GM19438 (cell line): ENCODE measurements around the gene SP3.

Experiments
- ATAC-seq: cut with Tn5 transposase; IDR thresholded peaks from one replicate; pipeline ENCODE4 v1.9.1; 2021; ENCODE audit warnings: low read depth; ENCODE audit not compliant: unreplicated experiment

The SP3 gene

GRCh38 chr2:173997753-173998152 is 32.6 kb upstream of the SP3 start:
- no peak for ATAC-seq

DNA sequence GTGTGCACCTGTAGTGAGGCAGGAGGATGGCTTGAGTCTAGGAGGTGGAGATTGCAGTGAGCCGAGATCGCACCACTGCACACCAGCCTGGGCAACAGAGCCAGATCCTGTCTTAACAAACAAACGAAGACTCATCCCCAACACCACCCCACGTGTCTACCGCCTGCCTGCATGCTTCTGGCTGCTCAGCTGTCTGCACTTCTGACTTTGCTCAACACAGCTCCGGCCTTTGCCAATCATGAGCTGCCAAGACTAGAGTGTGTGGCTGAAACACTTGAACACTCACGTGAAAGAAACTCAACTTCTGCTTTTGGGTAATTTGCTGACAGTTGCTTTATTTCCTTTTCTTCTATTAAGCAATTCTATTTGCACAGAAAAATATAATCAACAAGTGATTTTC is 32.1 kb upstream of the SP3 start:
- ATAC-seq = peak; percentile 73

DNA sequence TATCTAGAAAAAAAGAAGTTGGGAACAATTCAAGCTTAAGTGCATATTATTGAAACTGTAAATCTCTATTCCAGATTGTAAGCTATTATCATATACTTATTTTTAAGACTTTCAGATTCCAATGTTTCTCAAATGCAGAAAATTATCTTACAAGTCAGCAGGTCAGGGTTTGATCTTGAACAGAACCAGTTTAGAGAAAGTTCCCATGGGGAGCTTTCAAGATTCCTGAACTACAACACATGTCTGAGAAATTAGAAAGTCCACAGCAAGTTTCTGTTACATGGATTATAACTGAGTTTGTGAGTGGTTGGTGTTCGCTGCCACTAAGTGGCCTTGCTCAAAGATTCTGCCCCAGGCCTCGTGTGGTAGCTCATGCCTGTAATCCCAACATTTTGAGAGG is 31.6 kb upstream of the SP3 start:
- no peak for ATAC-seq

DNA sequence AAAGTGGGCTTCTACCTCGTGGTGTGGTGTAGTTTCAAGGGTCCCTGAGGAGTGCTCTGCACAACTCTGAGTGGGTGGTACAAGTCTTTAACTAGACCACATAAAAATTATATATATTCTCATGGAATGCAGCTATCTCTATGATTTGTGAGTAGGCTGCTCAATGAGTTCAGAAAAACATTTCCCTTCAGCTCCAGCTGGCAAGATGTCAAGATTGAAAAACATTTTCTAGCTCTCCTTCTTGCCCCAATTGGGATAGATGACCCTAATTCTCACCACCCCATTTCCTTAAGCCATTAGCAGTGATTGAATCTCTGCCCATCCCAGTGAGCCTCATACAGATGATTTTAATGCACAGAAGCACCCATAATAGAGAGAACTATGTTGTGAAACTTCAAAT is 28.3 kb upstream of the SP3 start:
- no peak for ATAC-seq

DNA sequence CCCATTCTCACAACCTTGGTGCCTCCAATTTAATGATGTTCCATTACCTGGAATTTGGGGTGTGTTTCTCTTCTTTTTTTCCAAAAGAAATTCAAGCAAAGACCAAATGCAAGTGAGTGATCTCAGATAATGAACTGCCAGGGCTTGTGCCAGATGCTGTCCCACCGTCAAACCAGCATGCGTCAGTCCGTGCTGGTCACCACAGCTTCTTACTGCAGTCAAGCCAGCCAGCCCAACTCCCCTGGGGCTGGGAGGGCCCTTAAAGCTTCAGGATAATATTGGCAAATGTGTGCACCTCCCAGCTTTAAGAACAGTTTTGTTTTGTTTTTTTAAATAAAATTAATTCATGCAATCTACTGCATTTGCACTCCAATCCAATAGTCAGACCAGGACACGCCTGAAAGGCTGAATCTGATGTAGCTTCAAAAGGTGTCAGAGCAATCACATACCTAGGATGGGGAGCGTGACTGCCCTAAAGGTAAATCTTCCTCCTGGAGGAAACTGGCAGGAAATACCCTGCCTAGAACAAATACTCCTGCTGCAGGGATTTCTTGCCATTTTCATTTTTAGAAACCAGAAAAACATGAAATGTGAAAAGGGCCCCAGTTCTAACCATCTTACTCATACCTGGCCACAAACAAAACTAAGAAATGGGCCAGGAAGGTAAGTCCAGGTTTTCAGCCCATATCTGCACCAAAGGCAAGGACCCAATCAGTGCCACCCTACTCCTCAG is 26.8 kb upstream of the SP3 start:
- ATAC-seq = no peak

- peak; percentile 66 for ATAC-seq
These were observed 26.0 kb upstream of the SP3 start for GRCh38 chr2:173990970-173991819.

DNA sequence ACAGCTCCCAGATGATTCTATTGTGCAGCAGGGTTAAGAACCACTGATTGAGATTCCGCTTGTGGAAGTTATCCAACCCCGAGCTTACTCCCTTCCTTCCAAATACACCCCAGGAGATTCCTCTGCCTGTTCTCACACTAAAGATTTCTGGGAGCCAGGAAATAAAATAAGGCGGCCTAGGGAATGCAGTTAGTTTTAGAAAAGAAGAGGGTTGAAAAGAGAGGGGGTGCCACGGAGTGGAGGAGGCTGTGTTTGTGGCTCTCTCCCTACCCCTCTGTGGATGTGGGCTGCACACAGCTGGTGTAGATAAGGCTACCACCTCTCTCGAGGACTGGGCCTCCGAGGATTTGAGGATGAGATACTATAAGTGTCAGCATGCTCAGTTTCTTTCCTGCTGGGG is 25.1 kb upstream of the SP3 start:
- no peak for ATAC-seq

DNA sequence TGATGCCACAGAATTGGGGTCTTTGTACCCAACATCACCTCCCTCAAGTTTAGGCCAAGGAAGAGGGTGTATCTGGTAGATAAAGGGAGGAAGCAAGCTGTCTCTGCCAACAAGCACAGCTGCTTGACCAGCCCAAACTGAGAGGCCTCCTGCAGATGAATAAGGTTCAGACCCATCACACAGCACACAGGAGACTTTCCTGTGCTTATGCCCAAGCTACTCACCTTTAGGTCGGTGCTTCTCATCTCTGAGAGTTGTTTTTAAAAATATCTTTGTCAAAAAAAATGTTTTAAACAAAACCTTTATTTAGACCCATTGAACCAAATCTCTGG is 24.7 kb upstream of the SP3 start:
- no peak for ATAC-seq

- ATAC-seq = no peak
These were observed 24.1 kb upstream of the SP3 start for GRCh38 chr2:173989160-173989883.

GRCh38 chr2:173986805-173987204 is 21.6 kb upstream of the SP3 start:
- no peak for ATAC-seq

DNA sequence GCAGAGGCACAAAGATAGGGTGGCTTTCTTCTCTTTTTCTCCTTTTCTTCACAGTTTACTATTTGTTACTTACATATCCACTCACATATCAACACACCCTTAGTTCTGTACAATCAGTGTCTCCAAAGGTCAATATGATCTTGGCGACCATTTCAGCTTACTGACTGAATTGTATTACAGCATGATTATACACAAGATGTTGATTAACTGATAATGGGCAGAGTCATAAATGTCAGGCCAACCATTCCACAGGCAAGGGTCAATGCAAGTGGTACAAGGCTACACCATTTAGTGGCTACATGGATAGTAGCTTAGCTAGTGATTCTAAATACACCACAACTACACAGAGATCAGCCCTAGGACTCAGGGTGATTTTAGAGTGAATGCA is 20.4 kb upstream of the SP3 start:
- ATAC-seq = no peak

- ATAC-seq = no peak
These were observed 19.9 kb upstream of the SP3 start for GRCh38 chr2:173984866-173985604.

DNA sequence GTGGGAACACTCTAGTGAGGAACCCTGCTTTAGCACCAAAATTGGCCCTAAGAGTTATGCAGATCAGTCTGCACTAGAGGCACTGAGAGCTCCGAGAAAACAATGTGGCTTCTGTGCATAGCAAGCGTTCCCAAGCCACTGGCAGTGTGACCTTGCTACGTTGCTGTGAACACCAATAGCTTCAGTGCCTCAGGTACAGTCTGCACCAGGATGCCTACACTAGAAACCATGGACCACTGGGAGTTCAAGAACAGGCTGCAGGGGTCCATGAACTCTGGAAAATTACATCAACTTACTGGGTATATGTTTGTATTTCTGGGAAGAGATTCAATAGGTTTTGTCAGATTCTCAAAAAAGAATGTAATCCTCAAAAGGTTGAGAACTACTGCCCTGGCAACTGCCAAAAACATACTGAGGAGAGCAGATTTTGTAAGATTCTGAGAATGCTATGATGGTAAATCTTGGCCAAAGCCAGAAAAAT is 18.3 kb upstream of the SP3 start:
- ATAC-seq = no peak

DNA sequence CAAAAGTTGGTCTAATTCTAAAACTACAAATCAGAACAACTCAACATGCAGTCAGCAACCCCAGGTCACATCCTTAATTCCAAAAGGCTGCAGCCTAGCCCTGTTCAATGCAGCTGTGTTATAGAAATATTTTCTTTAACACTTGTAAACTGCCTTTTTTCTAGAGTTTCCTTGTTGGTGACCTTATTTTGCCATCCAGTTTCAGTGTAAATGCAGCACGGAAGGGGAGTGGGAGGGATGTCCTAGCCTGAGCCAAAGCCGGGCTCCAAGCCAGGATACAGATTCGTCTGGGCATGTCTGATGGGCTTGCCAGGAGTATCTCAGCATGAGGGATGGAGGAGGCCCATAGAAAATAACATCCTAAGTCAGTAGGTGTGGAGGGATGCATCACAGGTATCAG is 17.7 kb upstream of the SP3 start:
- no peak for ATAC-seq

GRCh38 chr2:173982182-173982714 is 17.1 kb upstream of the SP3 start:
- no peak for ATAC-seq

GRCh38 chr2:173981520-173981919 is 16.3 kb upstream of the SP3 start:
- ATAC-seq = no peak

- no peak for ATAC-seq
These were observed 14.7 kb upstream of the SP3 start for GRCh38 chr2:173979751-173980351.

- no peak for ATAC-seq
These were observed 13.3 kb upstream of the SP3 start for GRCh38 chr2:173978447-173978846.

GRCh38 chr2:173972636-173973035 is 7.5 kb upstream of the SP3 start:
- ATAC-seq = no peak

GRCh38 chr2:173972165-173972564 is 7.0 kb upstream of the SP3 start:
- ATAC-seq = no peak
